Ramos (cell line): Measurements from ENCODE around the gene CHMP1B.
"Not testable (repeated sequence)": the region's sequence is repeated elsewhere in the genome, so short reads cannot be mapped to it uniquely, and the experiment has no call there.

Experiments used
- in situ Hi-C: fragments of 300-500 bp; cut with MboI; formaldehyde crosslinking; loops from one replicate; pipeline ENCODE4 v1.14.3; 2022; ENCODE audit warnings: low sequenced_read_pairs; ENCODE audit not compliant: unreplicated experiment

CHMP1B gene

DNA sequence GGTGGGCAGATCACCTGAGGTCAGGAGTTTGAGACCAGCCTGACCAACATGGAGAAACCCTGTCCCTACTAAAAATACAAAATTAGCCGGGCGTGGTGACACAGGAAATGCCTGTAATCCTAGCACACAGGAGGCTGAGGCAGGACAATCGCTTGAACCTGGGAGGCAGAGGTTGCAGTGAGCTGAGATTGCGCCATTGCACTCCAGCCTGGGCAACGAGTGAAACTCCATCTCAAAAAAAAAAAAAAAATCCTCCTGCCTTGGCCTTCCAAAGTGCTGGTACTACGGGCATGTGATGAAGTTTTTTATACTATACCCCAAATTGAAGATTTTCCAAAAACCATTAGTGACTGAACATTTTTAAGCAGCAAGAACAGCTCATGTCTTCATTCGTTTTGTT, 41.2 kb downstream of the CHMP1B start:
- in situ Hi-C loops: not testable (repeated sequence)

GRCh38 chr18:11897781-11898180, 46.6 kb downstream of the CHMP1B start:
- in situ Hi-C loops: no loop called here

DNA sequence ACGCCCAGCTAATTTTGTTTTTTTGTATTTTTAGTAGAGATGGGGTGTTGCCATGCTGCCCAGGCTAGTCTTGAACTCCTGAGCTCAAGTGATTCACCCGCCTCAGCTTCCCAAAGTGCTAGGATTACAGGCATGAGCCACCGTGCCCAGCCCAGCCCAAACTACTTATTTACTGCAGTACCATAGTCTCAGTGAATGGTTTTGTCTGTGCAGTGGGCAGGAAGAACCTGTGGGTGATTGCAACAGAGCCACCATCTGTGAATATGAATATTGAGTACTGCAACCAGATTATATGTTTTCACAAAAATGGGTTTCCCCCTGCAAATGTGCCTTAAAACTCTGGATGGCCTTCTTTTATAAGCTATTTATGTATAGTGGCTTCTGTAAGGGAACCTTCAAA, 47.9 kb downstream of the CHMP1B start:
- in situ Hi-C loops: no loop called here

GRCh38 chr18:11901826-11902438, 50.7 kb downstream of the CHMP1B start:
- in situ Hi-C loops: loop anchor here (10.0 kb wide), 1 partner anchor 57 kb away; no protein-coding TSS in a partner anchor

DNA sequence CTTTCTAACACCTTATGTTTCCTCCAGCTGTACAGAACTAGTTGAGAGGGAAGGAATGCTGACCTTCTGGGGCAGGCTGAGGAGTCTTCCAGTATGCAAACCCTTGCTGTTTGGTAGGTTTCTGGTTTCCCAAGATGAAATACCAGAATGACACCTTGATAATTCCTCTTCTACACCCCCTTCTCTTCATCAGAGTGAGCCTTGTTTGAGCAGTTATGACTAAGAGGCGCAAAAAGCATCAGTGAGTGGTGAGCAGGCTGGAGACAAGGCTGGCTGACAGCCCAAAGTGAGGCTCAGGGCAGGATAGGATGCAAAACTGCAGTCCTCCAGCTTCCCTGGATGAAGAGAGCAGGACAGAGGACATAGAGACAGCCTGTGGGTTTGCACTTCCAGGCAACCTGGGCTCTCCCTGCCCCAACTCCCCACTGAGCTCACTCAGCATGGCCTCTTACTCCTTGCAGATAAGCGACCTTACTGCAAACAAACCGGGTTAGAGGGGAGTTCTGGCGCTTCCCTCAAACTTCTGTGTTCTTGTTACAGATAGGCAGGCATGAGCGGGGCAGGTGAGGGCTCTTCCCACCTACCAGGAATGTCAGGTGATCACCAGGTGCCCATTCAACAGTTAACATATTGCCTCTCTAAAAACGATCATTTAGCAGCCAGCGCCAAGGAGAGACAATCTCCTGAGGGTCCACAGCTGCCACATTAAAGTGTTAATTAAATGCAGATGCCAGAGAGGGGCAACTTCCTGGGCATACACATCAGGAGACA, 51.5 kb downstream of the CHMP1B start:
- in situ Hi-C loops: loop anchor here (10.0 kb wide), 1 partner anchor 58 kb away; no protein-coding TSS in a partner anchor
